PFSK-1 (cell line): ENCODE data around the gene VPS37D.

ENCODE experiments used
- FOXP2 ChIP-seq: optimal IDR thresholded peaks from 2 replicates; pipeline ENCODE3; 2011; ENCODE audit warnings: borderline replicate concordance, control low read depth, inconsistent platforms; ENCODE audit not compliant: insufficient read depth; ENCODE audit errors: extremely low read length, extremely low read depth
- POLR2AphosphoS5 ChIP-seq: IDR thresholded peaks from 2 replicates; pipeline ENCODE4 v1.6.1; 2012; ENCODE audit warnings: low read depth, mild to moderate bottlenecking, control low read depth, low read length, moderate library complexity
- REST ChIP-seq, 2 experiments: IDR thresholded peaks; 2 replicates each; pipeline versions ENCODE4 v1.6.1 to v1.8.0; 2011 to 2012; ENCODE audit warnings: low read depth in 2 of 2, low read length in 2 of 2, control low read depth in 1 of 2, inconsistent platforms in 1 of 2, mild to moderate bottlenecking in 1 of 2, moderate library complexity in 1 of 2; ENCODE audit not compliant: insufficient read depth in 1 of 2
- SIN3A ChIP-seq: IDR thresholded peaks from 2 replicates; pipeline ENCODE4 v1.6.1; 2012; ENCODE audit warnings: mild to moderate bottlenecking, low read length, moderate library complexity, borderline replicate concordance; ENCODE audit not compliant: insufficient read depth
- TAF1 ChIP-seq: IDR thresholded peaks from 2 replicates; pipeline ENCODE4 v1.6.1; 2012; ENCODE audit warnings: low read length, control low read depth, borderline replicate concordance; ENCODE audit not compliant: insufficient read depth

VPS37D gene

GRCh38 chr7:73623798-73624668 is 43.6 kb upstream of the VPS37D start, which contains the start of gene MLXIPL:
MLXIPL (minus strand) TSS chr7:73624522; CDS start chr7:73624492, 30 bp downstream.
- no peak for TF ChIP-seq POLR2AphosphoS5

GRCh38 chr7:73624669-73625001 is 43.0 kb upstream of the VPS37D start:
- TF ChIP-seq FOXP2 (no peak), POLR2AphosphoS5 (no peak), TAF1 (no peak), SIN3A (no peak), REST (IDR thresholded peaks at IDR 0.05; ENCODE audit: insufficient read depth in 1 of 2, low read depth in 2 of 2, low read length in 2 of 2) (no peak)

GRCh38 chr7:73625276-73625675 is 42.4 kb upstream of the VPS37D start:
- TF ChIP-seq TAF1 = no peak
- no peak for TF ChIP-seq REST (IDR thresholded peaks at IDR 0.05; ENCODE audit: insufficient read depth in 1 of 2, low read depth in 2 of 2, low read length in 2 of 2)
- TF ChIP-seq FOXP2 = no peak
- TF ChIP-seq POLR2AphosphoS5 = no peak
- TF ChIP-seq SIN3A = no peak

GRCh38 chr7:73626814-73627213 is 40.8 kb upstream of the VPS37D start:
- no peak for TF ChIP-seq TAF1
- no peak for TF ChIP-seq REST (IDR thresholded peaks at IDR 0.05; ENCODE audit: insufficient read depth in 1 of 2, low read depth in 2 of 2, low read length in 2 of 2)
- no peak for TF ChIP-seq POLR2AphosphoS5
- TF ChIP-seq SIN3A = no peak
- no peak for TF ChIP-seq FOXP2

GRCh38 chr7:73628504-73628903 is 39.1 kb upstream of the VPS37D start:
- TF ChIP-seq TAF1 = no peak
- TF ChIP-seq POLR2AphosphoS5 = no peak
- no peak for TF ChIP-seq FOXP2
- no peak for TF ChIP-seq REST (IDR thresholded peaks at IDR 0.05; ENCODE audit: insufficient read depth in 1 of 2, low read depth in 2 of 2, low read length in 2 of 2)
- no peak for TF ChIP-seq SIN3A
